NCI-H146 (cell line): ENCODE data around the gene CDH13.

Experiments
- DNase-seq: peaks from one replicate; lab custom pipeline; 2025; lab: John Stamatoyannopoulos, UW

The CDH13 gene

DNA sequence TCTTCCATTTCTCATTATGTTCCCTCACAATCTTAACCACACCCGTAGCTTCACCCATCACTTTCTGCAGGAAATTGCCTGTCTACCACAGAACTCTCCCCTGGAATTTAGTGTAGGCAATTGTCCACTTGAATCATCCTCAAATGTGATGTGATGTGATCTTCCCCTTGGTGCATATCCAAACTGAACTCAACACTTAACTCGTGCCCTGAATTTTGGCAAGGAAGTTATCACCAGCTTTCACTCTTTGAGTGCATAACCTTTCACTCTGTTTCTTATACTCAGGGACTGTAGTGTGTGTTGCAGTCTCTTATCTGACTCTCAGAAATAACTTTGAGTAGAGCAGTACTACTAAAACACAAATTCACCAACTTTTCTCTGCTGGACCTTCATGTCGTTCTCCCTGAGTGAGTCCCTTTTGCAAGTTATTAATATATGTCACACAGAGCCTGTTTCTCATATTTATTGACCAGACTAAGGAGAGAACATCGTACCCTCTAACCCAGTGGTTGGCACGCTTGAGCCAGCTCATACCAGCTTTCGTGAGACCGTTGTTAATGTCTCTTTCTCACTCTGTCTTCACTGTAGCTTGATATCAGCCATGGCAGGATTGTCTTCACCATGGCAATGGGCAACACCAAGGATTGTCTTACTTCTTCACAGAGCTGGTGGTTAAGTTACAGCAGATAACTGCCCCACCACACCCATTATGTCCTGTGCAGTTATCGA is 622.1 kb downstream of the CDH13 start:
- DNase-seq = no peak

DNA sequence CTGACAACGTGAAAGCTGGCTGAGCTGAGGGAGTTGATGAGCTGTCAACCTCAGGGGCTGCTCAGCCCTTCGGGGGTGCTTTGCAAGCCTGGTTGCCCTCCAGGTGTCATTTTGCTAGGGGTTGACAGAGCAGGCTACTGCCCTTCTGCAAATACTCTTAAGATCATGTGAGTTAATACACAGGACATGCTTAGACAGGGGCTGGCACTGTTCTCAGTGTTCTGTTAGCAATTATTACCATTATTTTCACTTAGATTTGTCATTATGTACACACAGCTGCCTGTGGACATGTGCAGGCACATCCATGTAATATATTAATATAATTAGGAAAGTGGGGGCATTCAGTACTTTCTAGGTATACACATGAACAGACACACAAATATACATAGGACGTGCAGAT is 626.8 kb downstream of the CDH13 start:
- peak; percentile 89 for DNase-seq

DNA sequence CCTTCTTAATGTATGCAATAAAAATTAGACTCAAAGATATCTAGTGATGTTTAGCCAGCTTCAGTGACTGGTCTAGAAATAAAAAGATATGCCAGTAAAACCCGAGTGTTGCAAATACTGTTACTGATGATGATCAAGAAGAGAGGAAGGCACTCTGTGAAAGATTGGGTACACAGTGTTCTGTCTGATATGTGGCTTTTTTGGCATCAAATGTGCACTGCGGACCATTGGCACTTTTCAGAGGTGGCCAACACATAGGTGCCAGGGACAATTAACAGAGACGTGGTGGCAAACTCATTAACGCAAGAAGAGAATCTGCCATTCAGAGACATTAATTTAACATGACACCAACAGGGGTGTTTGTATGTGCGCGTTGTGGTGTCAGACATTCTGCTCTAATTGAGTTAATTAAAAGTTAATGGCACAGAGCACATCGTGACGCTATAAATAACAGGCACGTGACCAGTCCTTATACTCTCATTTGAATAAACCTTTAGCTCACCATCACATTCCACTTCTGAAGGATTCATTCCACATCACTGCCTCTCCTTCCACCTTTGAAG is 631.7 kb downstream of the CDH13 start:
- no peak for DNase-seq

DNA sequence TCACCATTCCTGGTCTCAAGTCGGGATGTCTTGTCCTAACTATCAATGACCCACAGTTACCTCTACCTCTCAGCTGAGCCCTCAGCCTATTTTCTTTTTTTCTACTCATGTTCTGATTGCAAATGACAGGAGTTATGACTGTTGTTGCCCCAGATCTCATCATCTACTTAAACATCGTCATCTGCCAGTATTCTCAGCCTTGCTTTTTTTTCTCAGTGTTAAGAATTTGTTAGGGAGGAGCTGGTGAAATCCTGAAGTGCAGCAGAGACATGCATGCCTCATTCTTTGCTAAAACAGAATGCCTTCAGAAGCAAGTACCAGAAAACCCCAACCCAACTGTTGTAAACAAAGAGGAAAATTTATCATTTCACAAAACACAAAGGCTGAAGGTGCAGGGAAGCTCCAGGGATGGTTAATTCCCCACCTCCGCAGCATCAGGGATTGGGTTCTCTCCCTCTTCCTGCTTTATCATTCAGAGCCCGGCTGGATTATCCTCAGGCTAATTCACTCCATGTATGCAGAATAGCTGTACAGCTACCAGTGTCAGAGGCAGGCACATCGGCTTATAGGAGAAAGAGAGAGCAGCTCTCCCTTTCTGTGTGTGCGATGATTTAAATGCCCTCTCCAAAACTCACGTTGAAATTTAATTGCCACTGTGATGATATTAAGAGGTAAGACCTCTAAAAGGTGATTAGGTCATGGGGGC is 640.2 kb downstream of the CDH13 start:
- no peak for DNase-seq

DNA sequence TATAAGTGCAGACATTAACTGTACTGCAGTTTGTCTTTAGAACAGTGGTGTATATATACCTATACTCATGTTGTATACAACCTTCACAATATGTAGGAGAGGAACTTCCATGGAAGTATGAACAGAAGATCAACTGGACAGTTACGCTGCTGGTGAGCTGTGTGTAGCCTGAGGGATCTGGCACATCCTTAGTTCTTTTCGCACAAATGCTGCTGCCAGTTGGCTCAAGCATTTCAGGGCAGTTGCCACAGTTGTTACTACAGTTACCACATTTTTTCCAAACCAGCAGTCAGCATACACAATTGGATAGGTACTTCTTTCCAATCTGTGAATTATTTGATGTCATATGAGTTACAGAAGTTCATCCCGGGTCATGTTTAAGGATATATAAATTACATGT is 641.4 kb downstream of the CDH13 start:
- no peak for DNase-seq

DNA sequence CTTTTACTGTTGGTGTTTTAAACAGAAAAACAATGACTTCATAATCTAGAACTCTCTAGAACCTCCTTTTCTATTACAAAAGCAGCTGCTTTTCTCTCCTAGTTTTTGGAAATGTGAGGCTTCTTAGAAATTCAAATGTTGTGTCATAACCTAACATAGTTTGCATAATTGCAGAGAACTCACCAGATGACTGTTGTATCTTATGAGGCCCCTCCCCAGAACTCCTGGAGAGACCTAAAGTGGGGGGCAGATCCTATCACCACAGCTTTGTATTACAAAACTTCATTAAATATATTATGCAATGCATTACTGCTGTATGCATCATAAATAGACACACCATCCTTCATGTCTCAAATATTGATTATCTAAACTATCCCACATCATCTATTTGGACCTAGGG is 642.3 kb downstream of the CDH13 start:
- DNase-seq = no peak

DNA sequence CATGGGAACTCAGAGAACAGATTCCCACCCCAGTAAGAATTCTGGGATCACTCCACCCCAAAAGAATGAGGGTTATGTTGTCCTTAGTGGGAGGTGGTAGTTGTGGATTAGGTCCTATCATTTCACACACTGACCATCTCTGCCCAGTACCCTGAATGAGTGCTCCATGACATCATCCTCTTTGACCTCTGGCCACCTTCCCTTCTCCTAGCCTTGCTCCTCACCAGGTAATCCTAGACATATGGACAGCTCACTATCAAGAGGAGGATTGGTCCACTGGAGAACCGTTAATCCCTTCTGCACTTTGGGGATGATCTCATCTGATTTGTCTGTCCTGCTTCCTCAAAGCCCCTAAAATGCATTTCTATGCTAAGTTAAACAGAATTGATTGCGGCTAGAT is 642.8 kb downstream of the CDH13 start:
- no peak for DNase-seq

DNA sequence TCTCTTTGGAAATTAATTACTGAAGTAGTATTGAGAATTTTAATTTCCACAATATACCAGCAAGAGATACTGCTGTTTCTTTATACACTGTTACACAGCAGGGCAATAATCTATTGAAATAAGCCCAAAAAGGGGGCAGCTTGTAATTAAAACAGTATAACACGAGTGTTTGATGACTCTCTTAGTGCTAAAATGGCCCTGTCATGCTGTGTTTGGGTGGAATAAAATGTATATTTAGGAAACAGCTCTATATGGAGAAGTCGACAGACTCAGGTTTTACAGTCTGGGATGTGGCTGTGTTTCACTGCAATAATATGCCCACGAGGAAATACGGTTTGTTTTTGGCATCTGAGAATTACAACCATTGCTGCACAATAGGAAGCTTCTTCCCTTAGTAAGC is 643.3 kb downstream of the CDH13 start:
- no peak for DNase-seq

DNA sequence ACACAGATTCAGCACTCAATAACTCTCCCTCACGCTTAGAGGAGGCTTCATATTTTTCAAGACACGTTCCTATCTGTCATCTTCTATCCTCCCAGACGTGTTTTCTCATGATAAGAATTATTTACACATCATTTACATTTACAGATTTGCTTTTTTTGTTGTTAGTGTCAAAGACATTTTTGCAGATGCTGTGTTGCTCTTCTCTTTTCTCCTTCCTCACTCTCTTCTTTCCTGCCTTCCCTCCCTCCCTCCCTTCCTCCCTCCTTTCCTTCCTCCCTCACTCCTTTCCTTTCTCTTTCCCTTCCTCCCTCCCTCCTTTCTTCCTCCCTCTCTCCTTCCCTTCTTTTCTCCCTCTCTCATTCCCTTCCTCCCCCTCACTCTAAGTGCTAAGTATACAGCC is 643.9 kb downstream of the CDH13 start:
- no peak for DNase-seq

DNA sequence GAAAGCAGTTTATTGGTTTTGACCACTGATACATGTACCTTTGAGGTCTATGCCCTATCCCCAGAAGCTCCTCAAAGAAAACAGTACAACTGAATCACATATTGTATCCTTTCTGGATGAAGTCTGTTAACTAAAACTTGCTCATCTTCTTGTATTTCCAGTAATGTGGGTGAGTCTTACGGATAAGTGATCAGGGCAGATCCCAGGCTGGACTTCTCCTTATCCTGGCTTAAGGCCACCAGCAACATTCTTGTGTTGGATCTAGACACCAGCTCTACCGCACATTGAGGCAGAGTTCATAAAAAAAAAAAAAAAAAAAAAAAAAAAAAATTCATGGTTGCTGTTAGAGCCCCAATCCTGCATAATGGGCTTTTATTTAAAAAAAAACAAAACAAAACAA is 644.4 kb downstream of the CDH13 start:
- no peak for DNase-seq

DNA sequence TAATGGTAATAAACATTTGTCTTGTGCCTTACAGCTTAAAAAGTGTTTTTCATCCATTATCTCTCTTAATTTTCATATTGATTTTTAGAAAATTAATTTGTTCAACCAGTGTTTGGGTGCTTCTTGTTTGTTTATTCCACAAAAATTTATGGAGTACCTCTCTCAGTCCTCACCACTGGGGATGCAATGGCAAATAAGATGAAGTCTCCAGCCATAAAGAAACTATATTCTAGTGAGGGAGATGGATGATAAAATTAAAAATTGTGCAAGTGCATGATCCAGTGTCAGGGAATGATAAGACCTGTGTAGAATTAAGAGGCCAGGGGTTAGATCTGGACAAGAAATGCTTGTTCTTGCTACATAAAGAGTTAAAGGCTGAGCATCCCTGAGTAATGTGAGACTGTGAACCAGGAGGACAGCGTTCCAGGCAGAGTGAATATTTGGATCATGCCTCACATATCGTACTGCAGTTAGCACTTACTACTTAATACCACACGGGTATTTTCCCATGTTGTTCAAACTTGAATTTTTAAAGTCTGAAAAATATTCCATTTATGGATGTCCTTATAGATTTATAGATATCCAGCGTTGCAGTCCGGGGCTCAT is 645.3 kb downstream of the CDH13 start:
- no peak for DNase-seq

DNA sequence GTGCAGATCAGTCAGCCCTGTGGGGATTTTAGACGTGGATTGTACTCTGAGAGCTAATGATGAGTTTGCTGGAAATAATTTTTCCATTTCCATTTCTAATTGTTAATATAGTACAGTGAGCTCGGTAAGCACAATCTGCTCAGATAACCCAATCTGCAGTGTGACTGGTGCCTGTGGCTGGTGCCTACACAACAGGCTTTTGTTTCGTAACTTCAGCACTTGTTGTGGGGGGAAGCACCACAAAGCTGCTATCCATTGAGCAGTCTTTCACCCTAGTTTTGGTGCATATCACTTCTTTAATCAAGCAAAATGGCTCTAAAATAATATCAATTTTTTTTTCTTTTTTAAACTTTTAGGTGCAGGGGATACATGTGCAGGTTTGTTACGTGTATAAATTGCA is 646.1 kb downstream of the CDH13 start:
- no peak for DNase-seq

DNA sequence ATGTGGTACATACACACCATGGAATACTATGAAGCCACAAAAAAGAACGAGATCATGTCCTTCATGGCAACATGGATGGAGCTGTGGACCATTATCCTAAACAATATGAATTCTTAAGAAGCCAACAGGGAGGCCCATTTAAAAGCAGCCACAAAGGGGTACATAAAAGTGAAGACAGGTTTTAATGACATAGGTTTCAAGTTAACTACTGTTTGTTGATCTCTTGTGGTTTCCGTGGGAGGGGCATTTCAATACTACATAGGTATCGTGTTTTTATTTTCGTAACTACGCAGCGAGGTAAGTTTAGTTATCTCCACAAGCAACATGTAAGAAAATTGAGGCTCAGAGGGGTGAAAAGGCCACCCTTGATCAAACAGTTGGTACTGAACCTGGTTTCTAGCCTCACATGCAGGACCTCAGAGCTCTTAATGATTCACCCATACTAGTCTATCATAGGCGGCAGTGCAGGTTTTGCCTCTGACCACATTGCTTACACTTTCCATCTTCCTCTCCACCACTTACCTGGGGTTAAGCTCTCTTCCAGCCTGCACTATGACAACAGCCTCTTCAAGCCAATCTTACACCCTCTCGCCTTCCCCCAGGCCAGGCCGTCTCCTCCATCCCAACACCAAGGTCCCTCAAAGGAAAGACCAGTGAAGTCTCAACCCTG is 646.9 kb downstream of the CDH13 start:
- DNase-seq = no peak

DNA sequence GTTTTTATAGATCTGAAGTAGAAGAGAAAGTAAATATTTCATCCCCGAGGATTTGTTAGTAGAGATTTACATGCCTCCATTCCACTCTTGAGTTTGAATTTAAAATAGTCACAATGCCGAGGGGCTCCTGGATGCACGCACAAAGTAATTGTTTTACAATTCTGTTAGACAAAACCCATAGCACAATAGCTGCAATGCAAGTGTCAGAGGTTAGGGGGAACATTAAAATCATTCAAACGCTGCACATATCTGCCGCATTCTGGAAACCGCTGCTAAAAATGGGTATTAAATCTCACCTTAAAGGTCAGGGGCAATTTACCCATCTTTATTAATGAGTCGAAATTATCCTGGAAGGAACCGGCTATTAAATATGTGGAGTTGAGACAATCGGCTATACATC is 652.5 kb downstream of the CDH13 start:
- no peak for DNase-seq

DNA sequence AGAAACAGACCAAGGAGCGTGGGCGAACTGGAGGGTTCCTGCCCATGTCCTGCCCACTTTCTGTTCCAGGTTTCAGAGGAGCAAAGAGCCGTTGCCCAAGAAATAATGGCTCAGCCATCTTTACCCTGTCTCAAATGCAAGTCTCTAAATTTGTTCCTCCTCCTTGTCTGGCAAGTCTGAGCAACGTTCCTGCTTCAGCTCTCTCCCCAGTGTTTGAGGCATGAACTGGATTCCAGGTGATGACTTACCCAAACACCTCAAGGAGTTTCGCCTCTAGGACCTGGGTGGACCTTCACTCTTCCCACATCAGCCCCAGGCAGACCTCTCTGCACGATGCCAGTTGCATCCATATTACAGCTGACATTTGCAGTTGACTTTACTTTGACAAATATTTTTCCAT is 659.2 kb downstream of the CDH13 start:
- no peak for DNase-seq

DNA sequence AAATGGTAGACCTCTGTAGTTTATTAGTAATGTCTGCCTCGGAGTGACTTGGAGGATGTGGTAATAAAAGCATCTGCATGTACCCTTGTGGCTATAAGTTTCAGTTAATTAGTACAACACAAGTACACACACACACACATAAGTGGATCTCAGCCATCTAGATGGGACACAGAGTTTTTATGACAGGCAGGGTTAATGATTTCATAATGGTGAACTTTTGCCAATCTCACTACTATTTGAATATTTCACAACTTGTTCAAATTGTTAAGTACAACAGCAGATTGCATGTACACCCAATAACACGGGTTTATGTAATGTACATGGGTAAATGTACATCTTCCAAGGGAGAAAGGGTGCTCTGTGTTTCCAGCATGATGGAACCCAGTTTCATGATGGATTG is 669.7 kb downstream of the CDH13 start:
- no peak for DNase-seq

DNA sequence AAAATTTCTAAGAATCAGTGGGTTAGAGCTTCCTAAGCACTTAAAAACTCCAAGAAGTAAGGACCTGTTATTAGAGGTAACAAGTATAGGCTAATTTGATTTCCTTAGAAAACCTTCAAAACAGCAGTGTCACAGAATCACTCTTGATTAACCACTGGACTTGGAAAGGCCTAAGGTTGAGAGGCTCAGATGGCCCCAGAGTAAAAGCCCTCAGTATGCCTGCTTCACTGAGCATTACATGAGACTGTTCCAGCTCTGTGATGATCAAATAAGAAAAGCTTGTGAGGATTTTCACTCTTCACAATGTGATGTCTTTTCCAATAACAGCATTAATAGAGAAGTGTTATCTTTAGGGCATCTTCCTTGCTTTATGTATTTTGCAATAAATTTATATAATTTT is 671.8 kb downstream of the CDH13 start:
- DNase-seq = no peak

DNA sequence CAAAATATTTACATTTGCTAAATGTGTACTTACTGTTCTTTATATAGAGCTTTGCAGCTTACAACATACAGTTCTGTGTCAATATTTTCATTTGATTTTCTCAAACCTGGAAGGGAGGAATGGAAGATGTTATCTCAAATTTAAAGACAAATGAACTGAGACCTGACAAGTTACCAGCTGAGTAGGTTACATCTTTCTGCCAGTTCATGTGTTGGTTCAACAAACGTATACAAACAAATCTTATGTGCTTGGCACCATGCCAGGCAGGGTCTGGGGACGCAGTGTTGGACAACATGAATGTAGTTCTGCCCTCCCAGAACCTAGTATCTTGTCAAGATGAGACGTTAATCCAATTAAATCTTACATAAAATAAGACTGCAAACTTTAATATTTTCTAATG is 673.6 kb downstream of the CDH13 start:
- peak; percentile 59 for DNase-seq

DNA sequence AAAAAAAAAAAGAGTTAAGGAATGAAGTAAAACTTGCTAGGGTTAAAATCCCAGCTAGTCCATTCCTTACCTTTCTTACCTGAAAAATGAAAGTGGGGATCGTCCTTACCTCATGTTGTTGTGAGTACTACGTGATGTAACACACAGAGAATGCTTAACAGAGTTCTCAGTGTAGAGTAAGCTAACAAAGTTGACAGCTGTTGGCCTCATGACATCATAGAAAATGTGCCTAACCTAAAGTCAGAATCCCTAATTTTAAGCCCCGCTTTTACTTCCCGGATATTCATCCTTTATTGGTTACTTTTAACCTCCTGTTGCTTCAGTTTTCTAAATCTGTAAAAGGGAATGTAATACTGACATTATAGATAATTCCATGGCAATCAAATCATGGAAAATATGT is 675.2 kb downstream of the CDH13 start:
- DNase-seq = no peak

DNA sequence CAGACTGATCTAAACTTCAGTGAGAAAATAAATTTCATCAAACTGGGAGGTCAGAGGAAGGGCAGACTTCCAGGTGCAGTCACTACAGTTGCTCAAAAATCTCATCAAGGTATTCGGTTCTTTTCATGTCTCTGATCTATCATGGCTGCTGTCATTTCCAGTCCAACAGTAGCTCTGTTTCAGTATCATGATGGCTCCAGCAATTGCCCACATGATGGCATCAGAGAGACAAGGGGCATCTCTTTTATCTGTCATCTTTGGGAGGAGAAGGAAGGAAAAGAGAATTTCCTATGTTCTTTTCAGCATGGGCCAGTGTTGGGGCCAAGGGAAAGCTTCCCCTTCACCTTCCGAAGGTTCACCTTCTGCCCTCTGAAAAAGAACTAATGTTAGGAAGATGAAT is 676.1 kb downstream of the CDH13 start:
- no peak for DNase-seq

DNA sequence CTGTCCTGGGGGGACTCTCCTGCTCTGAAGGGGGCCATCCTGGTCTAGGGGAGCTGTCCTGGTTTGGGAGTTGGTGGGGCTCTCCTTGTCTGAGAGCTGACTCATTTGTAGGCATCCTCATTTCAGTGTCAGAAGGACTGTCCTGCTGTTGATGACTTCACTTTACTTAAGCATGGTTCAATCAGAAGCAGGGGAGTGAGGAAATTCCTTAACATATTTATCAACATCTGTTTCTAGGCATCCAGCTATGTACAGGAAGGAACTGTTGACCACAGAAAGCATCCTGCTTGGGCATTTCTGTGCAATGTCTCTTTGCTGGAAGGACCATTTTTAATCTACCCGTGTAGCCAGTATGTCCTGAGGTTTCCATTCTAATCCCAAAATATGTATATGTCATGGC is 678.3 kb downstream of the CDH13 start:
- no peak for DNase-seq

DNA sequence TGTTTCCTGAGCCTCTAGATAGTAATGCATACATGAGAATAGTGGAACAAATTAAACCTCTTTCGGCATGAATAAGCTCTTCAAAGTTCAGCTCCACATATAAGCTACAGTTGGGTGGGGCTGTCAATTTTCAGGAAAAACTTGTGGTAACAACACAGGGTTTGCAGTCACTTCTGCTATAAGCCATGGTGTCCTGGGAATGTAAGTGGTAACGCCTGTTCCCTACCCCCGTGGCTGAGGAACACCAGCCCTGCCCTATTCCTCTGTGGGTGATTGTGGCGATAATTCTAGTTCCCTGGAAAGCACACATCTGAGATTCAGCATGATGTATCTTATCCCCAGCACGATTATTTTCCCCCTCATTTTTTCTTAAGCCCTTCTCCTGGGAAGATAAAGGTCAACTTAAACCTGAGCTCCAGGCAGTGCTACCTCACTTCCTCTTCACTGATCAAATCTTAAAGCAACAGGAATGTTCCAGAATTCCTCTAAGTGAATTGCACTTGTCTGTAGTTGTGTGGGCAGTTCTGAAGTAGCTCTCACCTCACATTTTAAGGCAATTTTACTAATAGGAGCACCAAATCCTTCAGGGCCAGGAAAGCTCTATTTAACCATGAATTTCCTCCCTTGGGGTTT is 680.3 kb downstream of the CDH13 start:
- no peak for DNase-seq
